Immature natural killer cell (primary cell): Measurements from ENCODE around the gene ACTR3C. TPM values are rescaled to one million over a fixed set of nuclear protein-coding genes. Genes with fewer than 3 reads are reported as not detected.

Source experiments
- DNase-seq, 3 donors: peaks; one replicate each; pipeline ENCODE4 v3.0.0; 2022; ENCODE audit warnings: mixed read lengths in 1 of 3
- H3K27ac Mint-ChIP-seq, 6 donors: one replicate each; pipeline ENCODE4 v1.8.0; 2020; ENCODE audit warnings: mixed read lengths in 6 of 6, mild to moderate bottlenecking in 5 of 6, inconsistent platforms in 4 of 6, moderate library complexity in 3 of 6
- H3K27me3 Mint-ChIP-seq, 3 donors: one replicate each; pipeline ENCODE4 v1.8.0; 2020 to 2021; ENCODE audit warnings: low read depth in 3 of 3, mild to moderate bottlenecking in 3 of 3, mixed read lengths in 3 of 3, moderate library complexity in 3 of 3, inconsistent platforms in 1 of 3
- H3K36me3 Mint-ChIP-seq, 3 donors: one replicate each; pipeline ENCODE4 v1.8.0; 2020; ENCODE audit warnings: mixed read lengths in 3 of 3, inconsistent platforms in 2 of 3, mild to moderate bottlenecking in 2 of 3
- H3K4me1 Mint-ChIP-seq, 2 donors: one replicate each; pipeline ENCODE4 v1.8.0; 2020; ENCODE audit warnings: inconsistent platforms in 2 of 2, mild to moderate bottlenecking in 2 of 2, mixed read lengths in 2 of 2, moderate library complexity in 1 of 2
- H3K4me3 Mint-ChIP-seq, 5 donors: one replicate each; pipeline ENCODE4 v1.8.0; 2020; ENCODE audit warnings: mild to moderate bottlenecking in 5 of 5, mixed read lengths in 5 of 5, inconsistent platforms in 3 of 5, moderate library complexity in 3 of 5
- H3K9me3 Mint-ChIP-seq, 6 donors: one replicate each; pipeline ENCODE4 v1.8.0; 2020; ENCODE audit warnings: mild to moderate bottlenecking in 6 of 6, mixed read lengths in 6 of 6, inconsistent platforms in 4 of 6, moderate library complexity in 3 of 6
- polyA plus RNA-seq, 3 donors: library from polyadenylated mRNA; unstranded; fragments of 300-500 nt; fragmentation: Illumina TruSeq; gene quantifications; one replicate each; pipeline ENCODE4 v1.2.3, GENCODE V29; 2021

The ACTR3C gene
- polyA plus RNA-seq = 1 to 10 TPM; 3.6 to 8.8 (median 6.5) TPM

GRCh38 chr7:150322833-150323681 lies at the start of gene ACTR3C, which contains the start of gene LRRC61:
TSS of gene ACTR3C (minus strand) at chr7:150323545. CDS start at chr7:150295296, 28,249 bp downstream.
TSS of gene LRRC61 (plus strand) at chr7:150323355. CDS start at chr7:150336862, 13,507 bp downstream.
- peak within 1 kb of the TSS; percentile 91 to 98 (median 98) for H3K27ac Mint-ChIP-seq
- H3K27me3 Mint-ChIP-seq = peaks cover 0 to 2% (median 2%) of the 10 kb centered on the region in 3 donors
- no peaks in the 10 kb centered on the region for H3K9me3 Mint-ChIP-seq
- DNase-seq = peak; percentile 54 to 63 (median 62)
- peak within 1 kb of the TSS; percentile 96 to 99 (median 97) for H3K4me3 Mint-ChIP-seq
- peaks cover 31 to 34% of the 10 kb centered on the region in 2 donors for H3K4me1 Mint-ChIP-seq
- H3K36me3 Mint-ChIP-seq = peaks cover 13 to 17% (median 15%) of the 10 kb centered on the region in 3 donors

DNA sequence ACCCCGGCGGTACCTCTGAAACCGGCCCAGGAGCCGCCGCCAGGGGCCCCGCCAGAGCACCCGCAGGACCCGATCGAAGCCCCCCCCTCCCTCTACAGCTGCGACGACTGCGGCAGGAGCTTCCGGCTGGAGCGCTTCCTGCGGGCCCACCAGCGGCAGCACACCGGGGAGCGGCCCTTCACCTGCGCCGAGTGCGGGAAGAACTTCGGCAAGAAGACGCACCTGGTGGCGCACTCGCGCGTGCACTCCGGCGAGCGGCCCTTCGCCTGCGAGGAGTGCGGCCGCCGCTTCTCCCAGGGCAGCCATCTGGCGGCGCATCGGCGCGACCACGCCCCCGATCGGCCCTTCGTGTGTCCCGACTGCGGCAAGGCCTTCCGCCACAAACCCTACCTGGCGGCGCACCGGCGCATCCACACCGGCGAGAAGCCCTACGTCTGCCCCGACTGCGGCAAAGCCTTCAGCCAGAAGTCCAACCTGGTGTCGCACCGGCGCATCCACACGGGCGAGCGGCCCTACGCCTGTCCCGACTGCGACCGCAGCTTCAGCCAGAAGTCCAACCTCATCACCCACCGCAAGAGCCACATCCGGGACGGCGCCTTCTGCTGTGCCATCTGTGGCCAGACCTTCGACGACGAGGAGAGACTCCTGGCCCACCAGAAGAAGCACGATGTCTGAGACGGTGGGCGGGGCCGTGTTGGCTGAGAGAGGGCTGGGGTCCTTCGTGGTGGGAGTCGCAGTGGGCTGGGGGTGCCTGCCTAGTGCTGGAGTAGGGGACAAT lies 49.1 kb upstream of the ACTR3C start:
- peaks cover 7 to 16% (median 8%) of the 10 kb centered on the region in 3 donors for H3K27me3 Mint-ChIP-seq
- peak overlapping the region in 2 of 6 donors; percentile 22 to 28 for H3K27ac Mint-ChIP-seq
- DNase-seq = no peak
- H3K9me3 Mint-ChIP-seq = no peaks in the 10 kb centered on the region
- H3K4me1 Mint-ChIP-seq = peaks cover 39 to 45% of the 10 kb centered on the region in 2 donors
- H3K36me3 Mint-ChIP-seq = peaks cover 0 to 4% (median 3%) of the 10 kb centered on the region in 3 donors
- H3K4me3 Mint-ChIP-seq = no peak overlapping the region

GRCh38 chr7:150371996-150372270 lies 48.6 kb upstream of the ACTR3C start:
- Mint-ChIP-seq H3K27me3 (peaks cover 7 to 16% (median 8%) of the 10 kb centered on the region in 3 donors), H3K4me3 (no peak overlapping the region), H3K9me3 (no peaks in the 10 kb centered on the region), H3K36me3 (peaks cover 0 to 4% (median 3%) of the 10 kb centered on the region in 3 donors), H3K4me1 (peaks cover 36 to 45% of the 10 kb centered on the region in 2 donors), H3K27ac (no peak overlapping the region)
- DNase-seq = no peak

GRCh38 chr7:150371131-150371995 lies 48.0 kb upstream of the ACTR3C start:
- peak overlapping the region in 1 of 5 donors; percentile 95 for H3K4me3 Mint-ChIP-seq
- H3K9me3 Mint-ChIP-seq = no peaks in the 10 kb centered on the region
- H3K4me1 Mint-ChIP-seq = peaks cover 36 to 45% of the 10 kb centered on the region in 2 donors
- peak overlapping the region in 3 of 6 donors; percentile 22 to 75 (median 44) for H3K27ac Mint-ChIP-seq
- peak in 1 of 3 donors; percentile 14 for DNase-seq
- H3K27me3 Mint-ChIP-seq = peaks cover 7 to 16% (median 8%) of the 10 kb centered on the region in 3 donors
- H3K36me3 Mint-ChIP-seq = peaks cover 0 to 4% (median 3%) of the 10 kb centered on the region in 3 donors

- Mint-ChIP-seq H3K4me1 (peaks cover 33 to 45% of the 10 kb centered on the region in 2 donors), H3K27me3 (peaks cover 7 to 16% (median 8%) of the 10 kb centered on the region in 3 donors), H3K27ac (peak overlapping the region in 4 of 6 donors; percentile 44 to 81 (median 70)), H3K9me3 (no peaks in the 10 kb centered on the region), H3K36me3 (peaks cover 0 to 4% (median 3%) of the 10 kb centered on the region in 3 donors), H3K4me3 (peak overlapping the region; percentile 43 to 98 (median 95))
- no peak for DNase-seq
Observed at GRCh38 chr7:150370612-150371071, 47.3 kb upstream of the ACTR3C start.

- Mint-ChIP-seq H3K27me3 (peaks cover 8 to 16% (median 8%) of the 10 kb centered on the region in 3 donors), H3K27ac (peak overlapping the region in 5 of 6 donors; percentile 86 to 96 (median 88)), H3K4me1 (peaks cover 33 to 45% of the 10 kb centered on the region in 2 donors), H3K4me3 (peak overlapping the region; percentile 94 to 98 (median 95)), H3K9me3 (no peaks in the 10 kb centered on the region), H3K36me3 (peaks cover 0 to 4% (median 3%) of the 10 kb centered on the region in 3 donors)
- no peak for DNase-seq
Observed at GRCh38 chr7:150369748-150370501, 46.6 kb upstream of the ACTR3C start.

- Mint-ChIP-seq H3K27ac (peak overlapping the region; percentile 86 to 96 (median 92)), H3K36me3 (peaks cover 0 to 4% (median 3%) of the 10 kb centered on the region in 3 donors), H3K9me3 (no peaks in the 10 kb centered on the region), H3K4me3 (peak overlapping the region; percentile 94 to 98 (median 95)), H3K27me3 (peaks cover 8 to 16% (median 8%) of the 10 kb centered on the region in 3 donors), H3K4me1 (peaks cover 32 to 39% of the 10 kb centered on the region in 2 donors)
- peak; percentile 48 to 55 (median 52) for DNase-seq
Observed at GRCh38 chr7:150368884-150369747, 45.8 kb upstream of the ACTR3C start.

- DNase-seq = peak; percentile 83 to 84 (median 83)
- Mint-ChIP-seq H3K9me3 (no peaks in the 10 kb centered on the region), H3K27me3 (peaks cover 8 to 16% (median 8%) of the 10 kb centered on the region in 3 donors), H3K4me1 (peaks cover 29 to 31% of the 10 kb centered on the region in 2 donors), H3K27ac (peak within 1 kb of the TSS; percentile 86 to 96 (median 92)), H3K4me3 (peak within 1 kb of the TSS; percentile 94 to 98 (median 95)), H3K36me3 (peaks cover 0 to 4% (median 3%) of the 10 kb centered on the region in 3 donors)
Observed at GRCh38 chr7:150368096-150368883, 44.9 kb upstream of the ACTR3C start, which contains the start of gene REPIN1. TSS of gene REPIN1 (plus strand) at chr7:150368822. CDS start at chr7:150369712, 890 bp downstream.

DNA sequence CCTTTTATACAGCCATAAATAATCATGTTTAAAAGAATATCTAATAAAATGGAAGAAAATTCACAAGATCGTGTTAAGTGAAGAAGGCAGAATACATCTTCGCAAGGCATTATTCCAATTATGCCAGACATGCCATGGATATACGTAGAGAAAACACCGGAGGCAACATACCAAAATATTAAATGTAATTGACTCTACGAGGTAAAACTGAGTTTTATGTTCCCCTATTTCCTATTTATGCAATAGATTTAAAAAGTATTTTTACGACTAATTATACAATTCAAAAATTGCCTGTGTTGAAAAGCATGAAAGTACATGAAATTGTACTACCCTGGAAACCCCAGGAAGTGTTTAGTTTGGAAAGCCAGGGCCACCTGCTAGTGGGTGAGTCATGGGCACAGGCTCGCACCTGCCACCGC lies 44.3 kb upstream of the ACTR3C start:
- H3K4me3 Mint-ChIP-seq = peak overlapping the region; percentile 74 to 88 (median 84)
- H3K4me1 Mint-ChIP-seq = peaks cover 26 to 31% of the 10 kb centered on the region in 2 donors
- peaks cover 0 to 4% (median 3%) of the 10 kb centered on the region in 3 donors for H3K36me3 Mint-ChIP-seq
- peaks cover 8 to 16% (median 8%) of the 10 kb centered on the region in 3 donors for H3K27me3 Mint-ChIP-seq
- peak overlapping the region; percentile 66 to 92 (median 82) for H3K27ac Mint-ChIP-seq
- peak in 1 of 3 donors; percentile 73 for DNase-seq
- no peaks in the 10 kb centered on the region for H3K9me3 Mint-ChIP-seq

DNA sequence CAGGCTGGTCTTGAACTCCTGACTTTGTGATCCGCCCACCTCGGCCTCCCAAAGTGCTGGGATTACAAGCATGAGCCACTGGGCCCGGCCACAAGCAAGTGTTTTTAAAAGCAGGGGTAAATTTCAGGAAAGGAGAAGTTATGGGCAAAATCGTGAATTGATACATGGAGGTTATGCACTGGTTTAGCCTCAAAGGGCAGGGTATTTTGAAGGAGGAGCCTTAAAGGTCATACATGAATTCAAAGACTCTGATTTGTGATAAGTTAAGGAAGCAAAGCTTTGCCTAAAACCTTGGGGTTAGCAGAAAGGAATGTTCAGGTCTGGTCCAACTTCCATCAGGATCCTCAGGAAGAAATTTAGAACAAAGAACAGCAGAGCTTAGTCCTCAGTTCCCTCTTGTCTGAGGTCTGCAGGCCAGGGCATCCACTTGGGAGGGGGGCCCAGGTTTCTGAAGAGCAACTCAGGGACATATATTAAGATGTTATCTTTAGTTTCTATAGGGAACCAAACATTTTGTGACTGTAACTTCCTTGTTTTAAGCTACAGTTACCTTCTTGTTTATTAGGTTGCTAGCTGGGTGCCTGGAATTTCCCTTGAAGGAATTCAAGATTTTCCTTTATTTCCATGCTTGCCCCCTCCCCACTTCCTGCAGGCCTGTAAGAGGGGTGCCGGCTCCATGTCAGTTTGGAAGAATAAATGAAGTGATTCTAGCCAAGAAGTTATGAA lies 42.5 kb upstream of the ACTR3C start:
- H3K27me3 Mint-ChIP-seq = peaks cover 8 to 18% (median 8%) of the 10 kb centered on the region in 3 donors
- peak overlapping the region in 3 of 6 donors; percentile 48 to 73 (median 49) for H3K27ac Mint-ChIP-seq
- peaks cover 24 to 29% of the 10 kb centered on the region in 2 donors for H3K4me1 Mint-ChIP-seq
- peaks cover 0 to 2% (median 2%) of the 10 kb centered on the region in 3 donors for H3K36me3 Mint-ChIP-seq
- peak overlapping the region in 2 of 5 donors; percentile 7 to 13 for H3K4me3 Mint-ChIP-seq
- DNase-seq = no peak
- H3K9me3 Mint-ChIP-seq = peaks cover 0 to 2% (median 0%) of the 10 kb centered on the region in 6 donors
